ENCODE measurements around the gene SEPTIN8.
"Not testable (repeated sequence)": the region's sequence is repeated elsewhere in the genome, so short reads cannot be mapped to it uniquely, and the experiment has no call there.

DNA sequence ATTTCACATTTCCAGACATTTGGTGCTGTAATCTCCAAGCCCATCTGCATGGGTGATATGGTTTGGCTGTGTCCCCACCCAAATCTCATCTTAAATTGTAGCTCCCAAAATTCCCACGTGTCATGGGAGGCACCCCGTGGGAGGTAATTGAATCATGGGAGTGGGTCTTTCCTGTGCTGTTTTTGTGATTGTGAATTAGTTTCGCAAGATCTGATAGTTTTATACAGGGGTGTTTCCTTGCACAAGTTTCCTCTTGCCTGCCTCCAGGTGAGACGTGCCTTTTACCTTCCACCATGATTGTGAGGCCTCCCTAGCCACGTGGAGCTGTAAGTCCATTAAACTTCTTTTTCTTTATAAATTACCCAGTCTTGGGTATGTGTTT is 25.6 kb upstream of the SEPTIN8 start:
- TF ChIP-seq, protein P1, sequence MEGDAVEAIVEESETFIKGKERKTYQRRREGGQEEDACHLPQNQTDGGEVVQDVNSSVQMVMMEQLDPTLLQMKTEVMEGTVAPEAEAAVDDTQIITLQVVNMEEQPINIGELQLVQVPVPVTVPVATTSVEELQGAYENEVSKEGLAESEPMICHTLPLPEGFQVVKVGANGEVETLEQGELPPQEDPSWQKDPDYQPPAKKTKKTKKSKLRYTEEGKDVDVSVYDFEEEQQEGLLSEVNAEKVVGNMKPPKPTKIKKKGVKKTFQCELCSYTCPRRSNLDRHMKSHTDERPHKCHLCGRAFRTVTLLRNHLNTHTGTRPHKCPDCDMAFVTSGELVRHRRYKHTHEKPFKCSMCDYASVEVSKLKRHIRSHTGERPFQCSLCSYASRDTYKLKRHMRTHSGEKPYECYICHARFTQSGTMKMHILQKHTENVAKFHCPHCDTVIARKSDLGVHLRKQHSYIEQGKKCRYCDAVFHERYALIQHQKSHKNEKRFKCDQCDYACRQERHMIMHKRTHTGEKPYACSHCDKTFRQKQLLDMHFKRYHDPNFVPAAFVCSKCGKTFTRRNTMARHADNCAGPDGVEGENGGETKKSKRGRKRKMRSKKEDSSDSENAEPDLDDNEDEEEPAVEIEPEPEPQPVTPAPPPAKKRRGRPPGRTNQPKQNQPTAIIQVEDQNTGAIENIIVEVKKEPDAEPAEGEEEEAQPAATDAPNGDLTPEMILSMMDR (IDR thresholded peaks at IDR 0.05; ENCODE audit: low read depth, low read length), result not testable (repeated sequence)
- not testable (repeated sequence) for TF ChIP-seq EZH2phosphoT487 (IDR thresholded peaks at IDR 0.05; ENCODE audit: low read depth)
